Caki2 (cell line): ENCODE measurements around the gene APCDD1. TPM values are rescaled to one million over a fixed set of nuclear protein-coding genes. Genes with fewer than 3 reads are reported as not detected.
"Not testable (repeated sequence)": the region's sequence is repeated elsewhere in the genome, so short reads cannot be mapped to it uniquely, and the experiment has no call there.

Experiments
- DNase-seq: peaks from one replicate; pipeline ENCODE4 v3.0.0-alpha.2; 2015; ENCODE audit warnings: low read depth
- in situ Hi-C: cut with HindIII; loops from 2 replicates; pipeline ENCODE4 v1.10.0; 2016; ENCODE audit warnings: low sequenced_read_pairs, low pct_unique_long_range_greater_than_20kb, mixed read lengths
- total RNA-seq: library from RNA; depleted of rRNA; stranded (reverse); fragments of >200 nt; shearing (Covaris generic); gene quantifications from 2 replicates; pipeline ENCODE4 v1.2.3, GENCODE V29; 2014; ENCODE audit warnings: low replicate concordance; rRNA removed

APCDD1 gene
- total RNA-seq, 1 experiment from 2014 or later, result not detected

DNA sequence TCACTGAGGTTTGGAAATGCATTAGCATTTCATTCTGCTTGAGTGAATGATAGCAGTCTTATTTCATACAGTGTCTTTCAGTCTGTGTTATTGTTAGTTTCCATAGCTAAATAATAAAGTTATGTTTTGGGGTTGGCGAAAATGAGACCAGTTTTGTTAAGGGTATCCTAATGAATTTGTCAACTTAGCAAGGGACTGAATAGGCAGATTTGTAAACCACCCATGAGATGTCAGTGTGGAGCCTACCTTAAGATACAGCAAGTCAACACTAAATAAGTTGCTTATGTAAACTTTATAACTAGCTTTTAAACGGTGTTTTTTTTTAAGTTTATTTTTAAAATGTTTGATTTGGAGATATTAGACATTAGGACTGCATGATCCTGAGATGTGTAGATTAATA, 83.3 kb downstream of the APCDD1 start:
- in situ Hi-C loops, result no loop called here
- DNase-seq, result no peak

DNA sequence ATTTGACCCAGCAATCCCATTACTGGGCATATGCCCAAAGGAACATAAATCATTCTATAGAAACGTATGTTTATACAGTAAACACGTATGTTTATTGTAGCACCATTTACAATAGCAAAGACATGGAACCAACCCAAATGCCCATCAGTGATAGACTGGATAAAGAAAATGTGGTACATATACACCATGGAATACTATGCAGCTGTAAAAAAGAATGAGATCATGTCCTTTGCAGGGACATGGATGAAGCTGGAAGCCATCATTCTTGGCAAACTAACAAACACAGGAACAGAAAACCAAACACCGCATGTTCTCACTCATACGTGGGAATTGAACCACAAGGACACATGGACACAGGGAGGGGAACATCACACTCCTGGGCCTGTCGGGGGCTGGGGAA, 84.7 kb downstream of the APCDD1 start:
- in situ Hi-C loops, DNase-seq: not testable (repeated sequence)

Other genes starting within 250 kb of the APCDD1 start
- gene NAPG, start 71.4 kb downstream of the APCDD1 start, total RNA-seq, result 27.8 and 34.6 TPM in 2 replicates